ENCODE measurements around the gene ANTKMT. TPM values are rescaled to one million over a fixed set of nuclear protein-coding genes. Genes with fewer than 3 reads are reported as not detected.

The ANTKMT gene
- total RNA-seq, 2 experiments from 2014 or later = 12.3 to 14.2 TPM

DNA sequence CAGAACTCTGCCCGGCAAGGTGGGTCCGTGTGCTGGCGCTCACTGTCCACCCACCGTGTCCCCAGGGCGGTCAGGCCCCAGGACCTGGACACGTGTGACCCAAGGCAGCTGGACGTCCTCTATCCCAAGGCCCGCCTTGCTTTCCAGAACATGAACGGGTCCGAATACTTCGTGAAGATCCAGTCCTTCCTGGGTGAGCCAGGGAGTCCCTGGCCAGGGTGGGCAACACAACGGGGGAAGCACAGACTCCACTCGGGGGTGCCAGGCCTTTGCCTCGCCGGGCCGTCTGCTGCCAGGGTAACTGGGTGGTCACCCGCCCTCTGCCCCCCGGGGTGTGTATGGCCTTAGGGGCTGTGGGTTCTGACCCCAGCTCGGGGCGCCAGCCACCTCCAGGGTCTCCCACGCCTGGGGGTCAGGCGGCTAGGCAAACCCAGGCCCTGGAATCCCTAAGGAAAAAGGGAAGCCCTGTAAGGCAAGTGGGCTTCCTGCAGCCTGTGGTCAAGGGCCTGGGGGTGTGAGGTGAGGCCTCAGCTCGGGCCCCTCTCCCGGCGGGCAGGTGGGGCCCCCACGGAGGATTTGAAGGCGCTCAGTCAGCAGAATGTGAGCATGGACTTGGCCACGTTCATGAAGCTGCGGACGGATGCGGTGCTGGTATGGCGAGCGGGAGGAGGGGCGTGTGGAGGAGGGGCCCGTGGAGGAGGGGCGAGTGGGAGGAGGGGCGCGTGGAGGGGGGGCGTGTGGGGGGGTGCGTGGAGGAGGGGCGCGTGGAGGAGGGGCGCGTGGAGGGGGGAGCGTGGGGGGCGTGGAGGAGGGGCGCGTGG lies 46.1 kb downstream of the ANTKMT start:
- Mint-ChIP-seq H3K4me3 (no peak overlapping the region), H3K27ac (no peak overlapping the region), H3K9me3 (ENCODE audit: insufficient read depth) (no peaks in the 10 kb centered on the region), H3K36me3 (ENCODE audit: low read depth) (no peaks in the 10 kb centered on the region), H3K4me1 (ENCODE audit: low read depth) (no peaks in the 10 kb centered on the region), H3K27me3 (ENCODE audit: low read depth) (no peaks in the 10 kb centered on the region)
- DNase-seq (no peak), ATAC-seq (no peak)
- CTCF ChIA-PET = no interaction called here
- POLR2A ChIA-PET = interaction anchor here (0.7 kb wide), 1 partner anchor 203 kb away, joined by 3 read pairs; no protein-coding TSS in a partner anchor

DNA sequence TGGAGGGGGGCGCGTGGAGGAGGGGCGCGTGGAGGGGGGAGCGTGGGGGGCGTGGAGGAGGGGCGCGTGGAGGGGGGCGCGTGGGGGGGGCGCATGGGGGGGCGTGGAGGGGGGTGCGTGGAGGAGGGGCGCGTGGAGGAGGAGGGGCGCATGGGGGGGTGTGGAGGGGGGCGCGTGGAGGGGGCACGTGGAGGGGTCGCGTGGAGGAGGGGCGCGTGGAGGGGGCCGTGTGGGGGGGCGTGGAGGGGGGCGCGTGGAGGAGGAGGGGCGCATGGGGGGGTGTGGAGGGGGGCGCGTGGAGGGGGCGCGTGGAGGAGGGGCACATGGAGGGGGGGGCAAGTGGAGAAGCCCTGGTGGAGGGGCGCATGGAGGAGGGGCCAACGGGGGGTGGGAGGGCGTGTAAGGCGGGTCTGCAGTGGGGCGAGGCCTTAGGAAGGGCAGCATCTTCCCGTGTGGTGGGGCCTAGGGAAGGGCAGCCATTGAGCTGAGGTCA lies 46.8 kb downstream of the ANTKMT start:
- Mint-ChIP-seq H3K36me3 (ENCODE audit: low read depth) (no peaks in the 10 kb centered on the region), H3K9me3 (ENCODE audit: insufficient read depth) (no peaks in the 10 kb centered on the region), H3K27me3 (ENCODE audit: low read depth) (no peaks in the 10 kb centered on the region), H3K27ac (no peak overlapping the region), H3K4me1 (ENCODE audit: low read depth) (no peaks in the 10 kb centered on the region), H3K4me3 (no peak overlapping the region)
- ChIA-PET CTCF (no interaction called here), POLR2A (no interaction called here)
- ATAC-seq (no peak), DNase-seq (no peak)

DNA sequence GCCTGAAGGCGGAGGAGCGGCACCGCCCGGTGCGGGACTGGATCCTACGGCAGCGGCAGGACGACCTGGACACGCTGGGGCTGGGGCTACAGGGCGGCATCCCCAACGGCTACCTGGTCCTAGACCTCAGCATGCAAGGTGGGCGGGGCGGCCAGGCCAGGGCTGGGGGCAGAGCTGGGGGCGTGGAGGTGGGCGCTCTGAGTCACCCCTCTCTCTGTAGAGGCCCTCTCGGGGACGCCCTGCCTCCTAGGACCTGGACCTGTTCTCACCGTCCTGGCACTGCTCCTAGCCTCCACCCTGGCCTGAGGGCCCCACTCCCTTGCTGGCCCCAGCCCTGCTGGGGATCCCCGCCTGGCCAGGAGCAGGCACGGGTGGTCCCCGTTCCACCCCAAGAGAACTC lies 47.5 kb downstream of the ANTKMT start:
- POLR2A ChIA-PET = no interaction called here
- Mint-ChIP-seq H3K4me3 (no peak overlapping the region), H3K36me3 (ENCODE audit: low read depth) (no peaks in the 10 kb centered on the region), H3K9me3 (ENCODE audit: insufficient read depth) (no peaks in the 10 kb centered on the region), H3K27me3 (ENCODE audit: low read depth) (no peaks in the 10 kb centered on the region), H3K4me1 (ENCODE audit: low read depth) (no peaks in the 10 kb centered on the region), H3K27ac (no peak overlapping the region)
- ATAC-seq = no peak
- CTCF ChIA-PET = no interaction called here
- no peak for DNase-seq

DNA sequence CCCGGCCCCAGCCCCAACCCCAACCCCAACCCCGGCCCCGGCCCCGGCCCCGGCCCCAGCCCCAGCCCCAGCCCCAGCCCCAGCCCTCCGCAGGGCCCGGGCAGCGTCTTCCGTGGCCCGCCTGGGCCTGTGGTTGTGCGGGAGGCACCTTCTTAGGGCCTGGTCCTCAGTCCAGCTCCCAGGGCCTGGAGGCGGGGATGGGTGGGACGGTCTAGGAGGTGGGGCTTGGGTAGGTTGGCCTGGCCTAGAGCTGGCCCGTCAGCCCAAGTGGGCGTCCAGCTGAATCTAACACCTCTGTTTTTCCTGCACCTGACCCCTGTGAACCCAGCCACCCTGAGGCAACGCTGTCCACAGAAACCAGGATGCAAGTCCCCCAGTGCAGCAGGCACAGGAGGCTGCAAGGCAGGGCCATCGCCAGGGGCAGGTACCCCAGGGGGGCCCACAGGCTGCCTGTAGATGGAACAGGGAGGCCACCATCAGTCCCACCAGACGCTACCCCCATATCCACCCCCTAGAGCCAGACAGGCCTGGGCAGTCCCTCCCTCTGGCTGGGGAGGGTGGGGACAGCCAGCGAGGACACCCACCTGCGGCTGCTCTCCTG lies 48.3 kb downstream of the ANTKMT start:
- POLR2A ChIA-PET = no interaction called here
- H3K4me1 Mint-ChIP-seq (ENCODE audit: low read depth) = no peaks in the 10 kb centered on the region
- no peak for ATAC-seq
- H3K27me3 Mint-ChIP-seq (ENCODE audit: low read depth) = no peaks in the 10 kb centered on the region
- H3K27ac Mint-ChIP-seq = no peak overlapping the region
- H3K9me3 Mint-ChIP-seq (ENCODE audit: insufficient read depth) = no peaks in the 10 kb centered on the region
- no peak for DNase-seq
- CTCF ChIA-PET = no interaction called here
- no peak overlapping the region for H3K4me3 Mint-ChIP-seq
- no peaks in the 10 kb centered on the region for H3K36me3 Mint-ChIP-seq (ENCODE audit: low read depth)

DNA sequence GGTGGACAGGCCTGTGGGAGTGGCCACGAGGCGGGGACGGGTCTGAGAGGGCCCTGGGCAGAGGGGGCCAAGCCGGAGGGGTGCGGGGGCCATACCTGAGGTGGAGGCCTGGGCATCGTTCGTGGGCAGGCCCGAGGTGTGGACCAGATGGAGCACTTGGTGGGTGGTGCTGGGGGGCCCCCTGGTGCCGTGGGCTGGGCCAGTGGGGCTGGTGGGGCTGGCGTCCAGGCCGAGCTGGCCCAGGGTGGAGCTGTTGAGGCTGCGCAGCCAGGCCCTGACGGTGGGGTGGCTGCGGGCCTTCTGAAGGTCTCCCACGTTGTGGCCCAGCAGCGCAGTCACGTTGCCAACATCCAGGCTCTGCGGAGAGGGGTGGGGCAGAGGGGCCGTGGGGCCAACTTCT lies 49.0 kb downstream of the ANTKMT start:
- DNase-seq (no peak), ATAC-seq (no peak)
- Mint-ChIP-seq H3K4me3 (no peak overlapping the region), H3K27ac (no peak overlapping the region), H3K4me1 (ENCODE audit: low read depth) (no peaks in the 10 kb centered on the region), H3K27me3 (ENCODE audit: low read depth) (no peaks in the 10 kb centered on the region), H3K36me3 (ENCODE audit: low read depth) (no peaks in the 10 kb centered on the region), H3K9me3 (ENCODE audit: insufficient read depth) (no peaks in the 10 kb centered on the region)
- CTCF ChIA-PET = no interaction called here
- POLR2A ChIA-PET = no interaction called here

DNA sequence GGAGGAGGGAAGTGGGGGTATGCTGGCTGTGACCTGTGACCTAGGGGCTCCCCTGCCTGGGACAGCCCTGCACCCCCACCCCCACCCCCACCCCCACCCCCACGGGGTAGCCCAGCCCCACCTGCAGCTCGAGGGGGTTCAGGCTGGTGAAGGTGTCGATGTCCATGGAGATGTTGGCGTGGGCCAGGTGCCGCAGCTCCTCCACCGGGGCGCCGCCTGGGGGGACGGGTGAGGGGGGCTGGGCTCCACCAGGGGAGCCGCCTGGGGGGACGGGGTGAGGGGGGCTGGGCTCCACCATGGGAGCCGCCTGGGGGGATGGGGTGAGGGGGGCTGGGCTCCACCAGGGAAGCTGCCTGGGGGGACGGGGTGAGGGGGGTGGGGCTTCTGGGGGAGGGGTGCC lies 49.5 kb downstream of the ANTKMT start:
- H3K27ac Mint-ChIP-seq = no peak overlapping the region
- ATAC-seq = no peak

More for the DNA sequence above, 49.5 kb downstream of the ANTKMT start:
- no peaks in the 10 kb centered on the region for H3K9me3 Mint-ChIP-seq (ENCODE audit: insufficient read depth)
- H3K4me3 Mint-ChIP-seq = no peak overlapping the region
- ChIA-PET POLR2A (no interaction called here), CTCF (no interaction called here)
- H3K4me1 Mint-ChIP-seq (ENCODE audit: low read depth) = no peaks in the 10 kb centered on the region
- H3K27me3 Mint-ChIP-seq (ENCODE audit: low read depth) = no peaks in the 10 kb centered on the region
- H3K36me3 Mint-ChIP-seq (ENCODE audit: low read depth) = no peaks in the 10 kb centered on the region
- no peak for DNase-seq

Small RNA genes within 50 kb of the gene (microRNA-seq; reads per million reads assigned to microRNA genes)
- gene MIR662 = not detected

Other genes starting within 250 kb of the ANTKMT start
- 10 to 100 TPM; 85.3 to 93.0 TPM for gene CAPN15, start 193.4 kb upstream of the ANTKMT start, total RNA-seq
- gene PRR35, start 160.8 kb upstream of the ANTKMT start, total RNA-seq = not detected
- 1 to 10 TPM; 1.6 TPM for gene NHLRC4, start 154.1 kb upstream of the ANTKMT start, total RNA-seq
- gene PIGQ, start 151.2 kb upstream of the ANTKMT start, total RNA-seq = 10 to 100 TPM; 41.2 to 43.0 TPM
- 10 to 100 TPM; 13.1 to 15.0 TPM for gene RAB40C, start 131.1 kb upstream of the ANTKMT start, total RNA-seq
- gene WFIKKN1, start 90.2 kb upstream of the ANTKMT start, total RNA-seq = under 1 TPM; 0.47 to 0.68 TPM
- gene METTL26, start 84.8 kb upstream of the ANTKMT start, total RNA-seq = 10 to 100 TPM; 89.0 to 94.0 TPM
- 10 to 100 TPM; 40.6 to 40.9 TPM for gene MCRIP2, start 79.3 kb upstream of the ANTKMT start, total RNA-seq
- 100 to 1,000 TPM in 1 of 2 experiments, 10 to 100 TPM in 1; 96.8 to 106 TPM for gene WDR90, start 71.8 kb upstream of the ANTKMT start, total RNA-seq
- gene RHOT2, start 53.0 kb upstream of the ANTKMT start, total RNA-seq = 100 to 1,000 TPM; 135 to 139 TPM
- gene RHBDL1, start 45.5 kb upstream of the ANTKMT start, total RNA-seq = 1 to 10 TPM; 1.4 to 1.9 TPM
- 10 to 100 TPM; 80.4 to 86.4 TPM for gene STUB1, start 40.7 kb upstream of the ANTKMT start, total RNA-seq
- 10 to 100 TPM; 36.1 to 39.0 TPM for gene JMJD8, start 36.8 kb upstream of the ANTKMT start, total RNA-seq
- 10 to 100 TPM; 16.9 to 19.4 TPM for gene WDR24, start 30.7 kb upstream of the ANTKMT start, total RNA-seq
- 1 to 10 TPM; 5.9 to 7.3 TPM for gene FBXL16, start 15.3 kb upstream of the ANTKMT start, total RNA-seq
- gene METRN, start 6.0 kb upstream of the ANTKMT start, total RNA-seq = 10 to 100 TPM in 1 of 2 experiments, 1 to 10 TPM in 1; 8.1 to 10.6 TPM
- gene CCDC78, start 5.3 kb downstream of the ANTKMT start, total RNA-seq = 1 to 10 TPM; 3.9 TPM
- 10 to 100 TPM in 1 of 2 experiments, 1 to 10 TPM in 1; 8.4 to 11.2 TPM for gene HAGHL, start 6.0 kb downstream of the ANTKMT start, total RNA-seq
- gene CIAO3, start 19.9 kb downstream of the ANTKMT start, total RNA-seq = 10 to 100 TPM; 24.9 to 32.4 TPM
- not detected for gene MSLN, start 39.6 kb downstream of the ANTKMT start, total RNA-seq
- 10 to 100 TPM; 25.9 to 30.1 TPM for gene RPUSD1, start 67.2 kb downstream of the ANTKMT start, total RNA-seq
- 100 to 1,000 TPM; 102 to 126 TPM for gene CHTF18, start 67.5 kb downstream of the ANTKMT start, total RNA-seq
- not detected for gene GNG13, start 79.6 kb downstream of the ANTKMT start, total RNA-seq
- gene LMF1, start 249.8 kb downstream of the ANTKMT start, total RNA-seq = 10 to 100 TPM; 14.3 to 17.4 TPM

All from activated CD8-positive, alpha-beta T cell treated with anti-CD3 and anti-CD28 coated beads, Interleukin-2, amount 10 ng/mL, durations not matched to agents 7 days and 5 days (primary cell).